AG20443 (cell line): ENCODE measurements around the gene C9orf152.
A peak's percentile ranks its signal among the peaks of the same experiment; 100 is the strongest.

Source experiments
- DNase-seq: peaks from one replicate; pipeline ENCODE4 v3.0.0; 2012; ENCODE audit warnings: low spot score, mixed read lengths

C9orf152 gene

GRCh38 chr9:110180511-110181434 lies 27.2 kb downstream of the C9orf152 start:
- peak; percentile 63 for DNase-seq

- DNase-seq, result peak; percentile 38
These were observed 28.2 kb downstream of the C9orf152 start for GRCh38 chr9:110179734-110180133.

GRCh38 chr9:110178281-110178680 lies 29.7 kb downstream of the C9orf152 start:
- no peak for DNase-seq

- no peak for DNase-seq
These were observed 32.5 kb downstream of the C9orf152 start for GRCh38 chr9:110175275-110175968.

- no peak for DNase-seq
These were observed 34.7 kb downstream of the C9orf152 start for GRCh38 chr9:110173322-110173642.

- DNase-seq, result no peak
These were observed 37.4 kb downstream of the C9orf152 start for GRCh38 chr9:110170357-110171257.

GRCh38 chr9:110168486-110168885 lies 39.5 kb downstream of the C9orf152 start:
- DNase-seq, result no peak

GRCh38 chr9:110161940-110162339 lies 46.0 kb downstream of the C9orf152 start:
- DNase-seq, result no peak

GRCh38 chr9:110160685-110161084 lies 47.3 kb downstream of the C9orf152 start:
- DNase-seq, result no peak

- no peak for DNase-seq
These were observed 47.8 kb downstream of the C9orf152 start for GRCh38 chr9:110160123-110160522.

GRCh38 chr9:110157823-110158664 lies 49.9 kb downstream of the C9orf152 start:
- no peak for DNase-seq

- DNase-seq, result peak; percentile 83
These were observed 51.1 kb downstream of the C9orf152 start for GRCh38 chr9:110156902-110157301.

- DNase-seq, result no peak
These were observed 51.5 kb downstream of the C9orf152 start for GRCh38 chr9:110156416-110156815.

- no peak for DNase-seq
These were observed 52.2 kb downstream of the C9orf152 start for GRCh38 chr9:110155751-110156150.

- DNase-seq, result no peak
These were observed 54.5 kb downstream of the C9orf152 start for GRCh38 chr9:110153431-110153830.

- DNase-seq, result peak; percentile 39
These were observed 55.1 kb downstream of the C9orf152 start for GRCh38 chr9:110152704-110153374.
